Coronary artery (tissue), 2 donors: ENCODE measurements around the gene PID1.

Experiments used
- DNase-seq: peaks from one replicate; pipeline ENCODE4 v3.0.0-alpha.2; 2017; ENCODE audit warnings: low spot score
- H3K27ac ChIP-seq, 2 donors: fragments of 200-600 bp; sonication (generic); one replicate each; pipeline ENCODE4 v1.5.1; 2016 to 2019
- H3K4me3 ChIP-seq: fragments of 200-600 bp; sonication (generic); 2 replicates; pipeline ENCODE4 v1.5.1; 2016; ENCODE audit warnings: mild to moderate bottlenecking, moderate library complexity
- CTCF ChIP-seq: fragments of 200-600 bp; sonication (generic); IDR thresholded peaks from one replicate; pipeline ENCODE4 v1.5.1; 2019; ENCODE audit warnings: antibody characterized with exemption

PID1 gene

DNA sequence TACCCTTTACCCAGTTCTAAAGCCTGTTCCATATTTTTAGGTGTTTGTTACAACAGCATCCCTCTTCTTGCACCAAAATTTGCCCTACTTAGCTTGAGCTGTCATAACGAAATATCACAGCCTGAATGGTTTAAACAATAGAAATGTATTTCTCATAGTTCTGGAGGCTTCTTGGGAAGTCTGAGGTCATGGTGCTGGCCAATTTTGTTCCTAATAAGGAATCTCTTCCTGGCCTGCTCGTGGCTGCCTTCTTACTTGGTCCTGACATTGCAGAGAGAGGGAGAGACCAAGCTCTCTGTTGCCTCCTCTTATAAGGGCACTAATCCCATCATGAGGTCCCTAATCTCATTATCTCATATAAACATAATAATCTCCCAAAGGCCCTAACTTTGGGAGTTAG, 267.8 kb downstream of the PID1 start:
- TF ChIP-seq CTCF: no peak
- H3K4me3 ChIP-seq: no peak overlapping the region

GRCh38 chr2:229001196-229001595, 269.9 kb downstream of the PID1 start:
- no peak overlapping the region for H3K27ac ChIP-seq

More for the DNA sequence above, 267.8 kb downstream of the PID1 start:
- no peak for DNase-seq
- no peak overlapping the region for H3K27ac ChIP-seq

GRCh38 chr2:228999326-228999725, 271.8 kb downstream of the PID1 start:
- no peak for TF ChIP-seq CTCF
- Histone ChIP-seq H3K27ac (no peak overlapping the region), H3K4me3 (no peak overlapping the region)
- no peak for DNase-seq

More at GRCh38 chr2:229001196-229001595, 269.9 kb downstream of the PID1 start:
- DNase-seq: no peak
- no peak for TF ChIP-seq CTCF
- no peak overlapping the region for H3K4me3 ChIP-seq

GRCh38 chr2:228988786-228989185, 282.3 kb downstream of the PID1 start:
- no peak for DNase-seq
- H3K27ac ChIP-seq: no peak overlapping the region
- TF ChIP-seq CTCF: no peak
- H3K4me3 ChIP-seq: no peak overlapping the region

GRCh38 chr2:228987441-228988155, 283.5 kb downstream of the PID1 start:
- no peak for TF ChIP-seq CTCF
- H3K27ac ChIP-seq: no peak overlapping the region
- no peak overlapping the region for H3K4me3 ChIP-seq
- no peak for DNase-seq

DNA sequence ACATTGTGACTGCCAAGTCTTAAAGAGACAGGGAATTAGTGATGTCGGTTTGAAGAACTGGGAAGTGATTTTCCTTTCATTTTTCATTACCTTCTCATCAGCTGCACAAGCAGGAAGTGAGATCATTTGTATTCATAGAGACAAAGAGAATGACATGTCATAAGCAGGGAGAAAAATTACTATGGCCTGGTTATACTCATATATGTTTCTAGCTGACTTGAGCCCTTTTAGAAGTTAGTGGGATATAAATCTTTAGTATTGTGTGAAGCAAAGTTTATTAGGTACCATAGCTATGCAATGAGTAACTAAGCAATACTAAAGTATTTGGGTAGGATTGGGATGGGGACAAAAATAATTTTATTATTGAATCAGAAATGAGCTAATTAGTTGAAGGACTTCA, 284.1 kb downstream of the PID1 start:
- Histone ChIP-seq H3K4me3 (no peak overlapping the region), H3K27ac (no peak overlapping the region)
- no peak for TF ChIP-seq CTCF
- no peak for DNase-seq

DNA sequence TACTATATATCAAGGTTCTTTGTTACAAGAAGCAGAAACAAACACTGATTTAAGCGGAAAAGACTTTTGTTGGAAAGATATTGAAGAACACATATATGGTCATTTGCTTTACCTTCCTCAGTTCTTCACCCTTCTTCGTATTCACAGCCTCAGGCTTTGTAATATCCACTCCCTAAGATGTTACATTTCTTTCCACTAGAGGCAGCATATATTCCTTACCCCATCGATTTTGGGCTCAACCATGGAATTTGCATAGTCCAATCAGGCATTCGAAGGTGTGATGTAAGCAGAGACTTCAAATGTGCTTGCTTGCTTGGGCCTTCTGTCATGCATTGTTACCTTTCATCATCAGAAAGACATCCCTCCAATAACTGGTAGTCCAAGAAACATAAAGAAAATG, 287.4 kb downstream of the PID1 start:
- TF ChIP-seq CTCF: no peak
- Histone ChIP-seq H3K4me3 (no peak overlapping the region), H3K27ac (no peak overlapping the region)
- DNase-seq: no peak
